HG02870 (cell line): ENCODE data around the gene TMEM167B.
A peak's percentile ranks its signal among the peaks of the same experiment; 100 is the strongest.
"Not testable (repeated sequence)": the region's sequence is repeated elsewhere in the genome, so short reads cannot be mapped to it uniquely, and the experiment has no call there.

ENCODE experiments used
- ATAC-seq: cut with Tn5 transposase; IDR thresholded peaks from one replicate; pipeline ENCODE4 v1.9.1; 2021; ENCODE audit warnings: mild to moderate bottlenecking, moderate library complexity; ENCODE audit not compliant: unreplicated experiment

Gene TMEM167B

DNA sequence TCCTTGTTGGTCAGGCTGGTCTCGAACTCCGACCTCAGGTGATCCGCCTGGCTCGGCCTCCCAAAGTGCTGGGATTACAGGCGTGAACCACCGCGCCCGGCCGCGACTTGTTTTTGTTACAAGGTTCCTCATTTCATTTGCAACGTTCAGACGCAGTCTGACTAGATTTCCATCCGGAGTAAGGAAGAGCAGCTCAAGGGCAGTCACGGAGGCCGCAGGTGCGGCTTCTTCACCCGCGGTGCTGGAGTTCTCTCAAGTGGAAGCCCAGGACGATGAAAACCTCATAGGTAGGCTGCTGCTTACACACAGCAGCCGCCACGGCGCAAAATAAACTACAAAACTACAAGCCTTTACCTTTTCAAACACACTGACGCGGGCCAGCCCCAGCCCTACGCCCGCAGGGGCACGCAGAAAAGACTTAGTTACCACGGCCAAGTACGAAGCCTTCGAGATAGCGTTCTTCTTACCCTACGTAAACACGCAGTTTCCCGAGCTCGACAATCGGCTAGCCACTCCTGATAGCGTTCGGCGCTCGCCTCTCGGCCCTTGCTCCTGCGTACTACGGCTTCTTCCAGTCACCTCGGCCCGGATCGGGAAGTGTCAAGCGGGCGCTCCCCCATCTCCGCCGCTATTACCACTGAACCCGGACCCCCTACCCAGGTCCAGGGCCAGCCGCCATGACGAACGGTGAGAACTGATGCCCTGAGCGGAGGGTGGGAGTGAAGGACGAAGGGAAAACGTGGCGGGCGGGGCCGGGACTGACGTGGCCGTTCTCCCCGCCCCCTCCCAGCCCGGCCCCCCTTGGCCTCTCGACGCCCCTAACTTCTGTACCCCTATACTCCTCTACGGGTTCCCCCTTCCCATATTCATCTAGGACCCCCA lies at the start of gene TMEM167B:
TSS of gene TMEM167B (plus strand) at position 569 of the 882 bp plus-strand sequence. CDS start at position 678, 109 bp downstream.
- peak; percentile 82 for ATAC-seq

DNA sequence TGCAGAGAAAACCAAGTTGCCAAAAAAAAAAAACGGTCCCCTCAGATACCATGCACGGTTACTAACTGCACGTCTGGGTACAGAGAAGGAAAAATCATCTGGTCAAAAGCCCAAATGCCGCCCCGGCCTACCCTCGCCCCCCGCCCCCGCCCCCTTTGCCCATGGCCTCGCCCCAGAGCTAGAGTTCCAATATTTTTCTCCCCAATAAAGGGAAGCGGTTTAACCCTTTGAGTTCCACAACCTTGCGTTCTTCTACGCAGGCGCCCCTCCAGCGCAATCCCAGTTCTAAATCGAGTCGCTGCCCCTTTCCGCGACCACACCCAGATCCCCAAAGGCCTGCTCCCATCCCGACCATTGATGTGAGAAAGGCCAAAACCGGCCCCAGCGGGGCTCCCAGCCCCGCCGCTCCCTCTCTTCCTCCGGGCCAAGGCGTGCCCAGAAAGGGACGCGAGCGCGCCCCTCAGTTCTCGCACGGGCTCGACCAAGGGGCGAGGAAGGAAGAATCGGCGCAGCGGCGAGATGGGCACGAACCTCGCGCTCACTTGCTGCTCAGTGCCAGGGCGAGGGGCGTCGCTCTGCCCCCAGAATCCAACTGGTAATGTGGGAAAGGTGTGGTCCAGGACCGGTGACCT lies 49.5 kb upstream of the TMEM167B start:
- ATAC-seq = peak; percentile 18

DNA sequence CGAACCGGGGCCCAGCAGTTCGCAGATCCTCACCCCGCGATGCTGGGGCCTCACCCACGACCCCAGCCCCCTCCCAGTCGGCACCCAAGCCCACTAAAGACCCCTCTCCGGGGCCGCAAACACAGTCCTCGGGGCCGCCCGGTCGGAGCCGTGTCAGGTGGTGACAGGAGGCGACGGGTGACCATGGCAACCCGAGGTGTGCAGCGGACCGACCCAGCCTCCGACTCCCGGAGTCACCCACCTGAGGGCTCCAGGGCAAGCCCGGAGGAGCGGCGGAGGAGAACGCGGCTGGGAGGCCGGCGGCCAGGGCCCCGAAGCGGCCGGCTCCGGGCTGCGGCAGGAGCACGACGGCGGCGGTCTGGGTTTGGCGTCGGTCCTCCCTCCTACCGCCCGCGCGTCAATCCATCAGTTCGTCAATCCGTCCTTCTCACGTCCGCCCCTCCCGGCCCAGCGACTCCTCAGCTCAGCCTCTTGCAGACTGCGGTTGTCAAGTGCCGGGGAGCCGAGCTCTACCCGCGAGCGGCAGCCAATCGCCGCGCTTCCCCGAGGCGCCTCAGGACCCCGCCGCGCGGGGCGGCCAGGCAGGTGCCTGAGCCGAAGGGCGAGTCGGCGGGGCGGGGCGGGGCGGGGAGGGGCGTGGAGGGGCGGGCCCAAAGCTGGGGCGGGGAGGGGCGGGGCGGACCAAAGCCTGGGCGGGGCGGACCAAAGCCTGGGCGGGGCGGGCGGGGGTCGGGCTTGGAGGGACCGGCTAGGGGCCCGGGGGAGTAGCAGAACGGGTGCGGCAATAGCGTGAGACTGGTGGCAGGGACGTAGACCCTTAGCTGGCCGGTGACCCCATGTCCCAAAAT lies 48.7 kb upstream of the TMEM167B start, which contains the start of gene WDR47:
TSS of gene WDR47 (minus strand) at position 482 of the 848 bp plus-strand sequence. CDS start 18,590 bp downstream, outside the sequence.
- peak; percentile 94 for ATAC-seq

DNA sequence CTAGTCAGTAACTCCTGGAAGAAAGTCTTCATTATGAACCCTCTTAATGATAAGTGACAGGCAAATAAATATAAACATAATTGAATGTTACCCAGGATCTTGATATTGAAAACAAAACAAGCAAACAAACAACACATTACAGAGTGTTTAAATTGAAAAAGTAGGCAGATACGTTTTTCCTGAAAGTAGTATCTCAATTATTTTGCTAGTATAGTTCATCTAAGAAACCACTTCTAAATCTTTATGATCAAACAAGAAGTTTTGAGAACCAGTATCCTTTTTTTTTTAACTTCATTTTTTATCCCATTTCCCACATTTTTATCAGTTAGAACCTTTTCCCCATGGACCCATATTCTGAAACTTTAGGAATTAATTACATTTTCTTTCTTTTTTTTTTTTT lies 45.0 kb upstream of the TMEM167B start:
- no peak for ATAC-seq

DNA sequence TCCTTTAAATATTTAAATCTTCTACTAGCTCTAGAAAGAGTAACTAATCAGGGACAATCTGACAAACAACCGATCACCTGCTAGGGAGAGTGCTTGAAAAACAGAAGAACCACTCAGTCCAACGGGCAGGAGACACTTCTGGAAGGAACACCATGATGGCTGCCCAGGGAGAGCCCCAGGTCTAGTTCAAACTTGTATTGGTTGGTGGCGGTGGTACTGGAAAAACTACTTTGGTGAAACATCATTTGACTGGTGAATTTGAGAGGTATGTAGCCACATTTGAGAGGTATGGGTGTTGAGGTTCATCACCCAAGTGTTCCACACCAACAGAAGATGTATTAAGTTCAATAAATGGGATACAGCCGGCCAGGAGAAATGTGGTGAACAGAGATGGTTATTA lies 43.9 kb upstream of the TMEM167B start:
- no peak for ATAC-seq

DNA sequence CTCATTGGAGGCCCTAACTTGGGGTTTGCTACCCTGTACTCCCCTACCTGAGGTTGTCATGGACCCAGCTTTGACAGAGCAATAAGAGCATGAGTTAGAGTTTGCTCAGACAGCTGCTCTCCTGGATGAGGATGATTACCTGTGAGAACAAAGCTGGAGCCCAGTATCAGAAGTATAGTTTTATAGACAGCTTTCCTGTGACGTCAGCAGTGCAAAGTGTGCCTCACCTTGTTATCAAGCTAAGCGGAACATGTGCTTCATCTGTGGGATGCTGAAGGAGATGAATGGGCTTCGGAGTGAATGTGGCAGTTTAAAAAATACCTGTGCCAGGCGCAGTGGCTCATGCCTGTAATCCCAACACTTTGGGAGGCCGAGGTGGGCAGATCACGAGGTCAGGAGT lies 43.2 kb upstream of the TMEM167B start:
- no peak for ATAC-seq

DNA sequence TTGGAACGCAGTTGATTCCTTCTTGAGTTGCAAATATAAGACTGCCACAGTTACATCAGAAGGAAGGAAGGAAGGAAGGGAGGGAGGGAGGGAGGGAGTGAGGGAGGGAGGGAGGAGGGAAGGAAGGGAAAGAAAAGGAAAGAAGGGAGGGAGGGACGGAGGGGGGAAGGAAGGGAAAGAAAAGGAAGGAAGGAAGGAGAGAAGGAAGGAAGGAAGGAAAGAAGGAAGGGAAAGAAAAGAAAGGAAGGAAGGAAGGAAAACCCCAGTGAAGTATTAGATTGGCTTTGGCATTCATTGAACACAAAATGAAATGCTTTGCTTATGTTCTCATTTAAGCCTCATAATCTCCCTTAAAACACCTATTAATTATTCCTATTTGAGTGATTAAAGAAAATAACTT lies 42.2 kb upstream of the TMEM167B start:
- no peak for ATAC-seq

DNA sequence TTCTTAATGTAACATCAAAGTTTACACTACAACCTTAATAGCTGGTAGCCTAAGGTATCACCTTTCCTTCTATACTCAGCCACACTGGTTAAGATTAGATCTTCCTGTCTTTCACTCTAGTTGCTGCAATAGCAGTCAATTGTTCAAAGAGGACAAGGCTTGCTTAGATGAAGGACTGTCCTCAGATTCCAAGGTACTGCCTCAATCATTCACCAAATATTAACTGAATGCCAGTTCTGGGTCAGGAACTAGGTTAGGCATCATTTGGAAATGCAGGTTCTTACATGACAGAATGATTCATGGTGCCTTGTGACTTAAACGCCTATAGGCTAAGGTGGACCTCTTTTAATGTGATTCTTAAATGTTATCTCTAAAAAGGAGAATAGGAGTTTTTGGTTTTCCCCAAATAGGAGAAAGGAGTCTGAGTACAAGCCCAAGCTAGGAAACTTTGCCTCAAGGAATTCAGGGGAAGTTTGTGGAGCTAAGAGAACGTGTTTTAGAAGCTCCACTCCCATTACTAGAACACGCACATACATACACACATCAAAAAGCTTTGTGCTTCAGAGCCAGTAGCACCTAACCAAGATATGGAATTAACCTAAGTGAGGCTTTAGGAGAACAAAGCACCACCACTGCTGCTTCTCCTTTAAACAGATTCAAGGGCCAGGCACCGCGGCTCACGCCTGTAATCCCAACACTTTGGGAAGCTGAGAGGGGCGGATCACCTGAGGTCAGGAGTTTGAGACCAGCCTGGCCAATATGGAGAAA lies 40.2 kb upstream of the TMEM167B start:
- ATAC-seq = no peak

DNA sequence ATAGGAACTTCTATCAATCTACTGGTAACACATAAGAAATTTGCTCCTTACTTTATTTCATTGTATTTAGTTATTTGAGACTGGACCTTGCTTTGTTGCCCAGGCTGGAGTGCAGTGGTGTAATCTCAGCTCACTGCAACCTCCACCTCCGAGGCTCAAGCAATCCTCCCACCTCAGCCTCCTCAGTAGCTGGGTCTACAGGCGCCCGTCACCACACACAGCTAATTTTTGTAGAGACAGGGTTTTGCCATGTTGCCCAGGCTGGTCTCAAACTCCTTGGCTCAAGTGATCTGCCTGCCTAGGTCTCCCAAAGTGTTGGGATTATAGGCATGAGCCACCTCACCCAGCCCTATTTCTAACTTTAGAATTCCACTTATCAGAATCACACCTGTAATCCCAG lies 38.4 kb upstream of the TMEM167B start:
- ATAC-seq = not testable (repeated sequence)

DNA sequence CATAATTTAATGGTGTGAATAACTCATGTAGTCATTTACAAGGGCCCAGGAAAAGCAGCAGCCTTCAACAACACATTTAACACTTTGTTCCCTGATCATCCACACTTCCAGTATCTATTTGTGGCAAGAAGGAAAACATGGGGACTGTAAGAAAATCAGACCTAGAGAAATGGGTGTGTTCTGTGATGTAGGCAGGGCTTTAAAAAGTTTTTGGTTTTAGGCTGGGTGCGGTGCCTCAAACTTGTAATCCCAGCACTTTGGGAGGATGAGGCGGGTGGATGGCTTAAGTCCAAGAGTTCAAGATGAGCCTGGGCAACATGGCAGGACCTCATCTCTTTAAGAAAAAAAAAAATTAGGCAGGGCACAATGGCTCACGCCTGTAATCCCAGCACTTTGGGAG lies 34.5 kb upstream of the TMEM167B start:
- no peak for ATAC-seq

DNA sequence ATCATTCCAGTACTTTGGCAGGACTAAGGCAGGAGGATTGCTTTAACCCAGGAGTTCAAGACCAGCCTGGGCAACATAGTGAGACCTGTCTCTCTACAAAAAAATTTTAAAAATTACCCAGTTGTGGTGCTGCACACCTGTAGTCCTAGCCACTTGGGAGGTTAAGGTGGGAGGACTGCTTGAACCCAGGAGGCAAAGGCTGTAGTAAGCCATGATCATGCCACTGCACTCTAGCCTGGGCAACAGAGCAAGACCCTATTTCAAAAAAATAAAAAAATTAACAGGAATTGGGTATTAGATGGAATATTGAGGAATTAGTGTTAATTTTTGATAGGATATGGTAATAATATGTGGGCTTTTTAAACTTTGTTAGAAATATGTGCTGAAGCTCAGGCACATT lies 31.5 kb upstream of the TMEM167B start:
- no peak for ATAC-seq

DNA sequence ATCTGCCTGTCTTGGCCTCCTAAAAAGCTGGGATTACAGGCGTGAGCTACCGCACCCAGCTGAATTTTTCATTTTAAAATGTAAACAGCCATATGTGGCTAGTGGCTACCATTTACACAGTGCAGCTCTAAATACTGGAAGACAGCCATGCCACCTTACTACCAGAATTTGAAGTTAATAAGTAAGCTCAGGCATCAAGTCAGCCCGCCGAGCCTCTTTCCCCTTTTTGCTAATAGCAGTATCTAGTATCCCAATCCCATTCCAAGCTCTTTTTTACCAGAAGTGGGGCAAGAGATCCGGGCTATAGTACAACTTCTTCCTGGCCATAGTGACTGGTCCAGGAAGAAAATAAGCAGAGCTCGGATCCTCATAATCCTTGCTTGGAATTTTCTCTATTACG lies 29.9 kb upstream of the TMEM167B start:
- no peak for ATAC-seq

DNA sequence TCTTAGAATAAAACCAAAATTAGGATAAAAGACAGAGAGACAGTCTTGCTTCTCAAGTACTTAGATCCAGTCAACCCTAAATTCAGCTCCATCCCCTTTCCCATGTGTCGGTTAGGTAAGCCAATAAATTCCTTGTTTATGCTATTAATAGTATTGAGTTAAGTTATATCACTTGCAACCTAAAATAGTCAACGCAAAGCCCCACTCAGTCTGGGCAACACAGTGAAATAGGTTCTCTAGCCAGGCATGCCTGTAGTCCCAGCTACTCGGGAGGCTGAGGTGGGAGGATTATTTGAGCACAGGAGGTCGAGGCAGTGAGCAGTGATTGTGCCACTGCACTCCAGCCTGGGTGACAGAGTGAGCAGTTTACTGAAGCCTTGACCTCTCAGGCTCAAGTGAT lies 29.4 kb upstream of the TMEM167B start:
- no peak for ATAC-seq

DNA sequence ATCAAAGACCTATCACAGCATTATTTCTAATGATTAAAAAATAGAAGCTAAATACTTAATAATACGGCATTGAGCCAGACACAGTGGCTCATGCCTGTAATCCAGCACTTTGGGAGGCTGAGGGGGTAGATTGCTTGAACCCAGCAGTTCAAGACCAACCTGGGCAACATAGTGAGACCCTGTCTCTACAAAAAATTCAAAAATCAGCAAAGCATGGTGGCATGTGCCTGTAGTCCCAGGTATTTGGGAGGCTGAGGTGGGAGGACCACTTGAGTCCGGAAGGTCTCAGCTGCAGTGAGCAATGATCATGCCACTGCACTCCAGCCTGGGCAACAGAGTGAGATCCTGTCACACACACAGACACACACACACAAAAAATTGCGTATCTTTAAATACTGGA lies 25.4 kb upstream of the TMEM167B start:
- ATAC-seq = no peak

DNA sequence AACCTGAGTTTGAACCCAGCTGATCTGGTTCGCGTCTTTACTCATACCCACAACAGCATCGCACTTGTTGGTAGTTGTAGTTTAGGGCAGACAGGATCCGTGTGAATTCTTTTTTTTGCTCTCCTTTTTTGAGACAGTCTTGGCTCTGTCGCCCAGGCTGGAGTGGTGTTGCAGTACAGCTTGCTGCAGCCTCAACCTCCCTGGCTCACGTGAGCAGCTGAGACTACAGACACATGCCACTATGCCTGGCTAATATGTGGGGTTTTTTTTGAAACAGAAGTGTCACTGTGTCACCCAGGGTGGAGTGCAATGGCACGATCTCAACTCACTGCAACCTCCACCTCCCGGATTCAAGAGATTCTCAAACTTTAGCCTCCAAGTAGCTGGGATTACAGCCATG lies 22.7 kb upstream of the TMEM167B start:
- no peak for ATAC-seq

DNA sequence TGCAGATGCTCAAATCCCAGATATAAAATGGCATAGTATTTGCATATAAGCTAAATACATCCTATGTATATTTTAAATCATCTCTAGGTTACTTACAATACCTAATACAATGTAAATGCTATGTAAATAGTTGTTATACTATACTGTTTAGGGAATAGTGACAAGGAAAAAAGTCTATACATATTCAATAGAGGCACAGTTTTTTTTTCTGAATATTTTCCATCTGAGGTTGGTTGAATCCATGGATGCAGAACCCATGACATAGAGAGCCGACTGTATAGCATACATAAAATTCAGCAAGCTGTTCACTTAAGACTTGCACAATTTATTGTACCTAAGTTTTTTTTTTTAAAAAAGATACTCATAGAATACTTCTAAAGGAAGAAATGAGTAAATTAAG lies 21.3 kb upstream of the TMEM167B start:
- ATAC-seq = no peak

DNA sequence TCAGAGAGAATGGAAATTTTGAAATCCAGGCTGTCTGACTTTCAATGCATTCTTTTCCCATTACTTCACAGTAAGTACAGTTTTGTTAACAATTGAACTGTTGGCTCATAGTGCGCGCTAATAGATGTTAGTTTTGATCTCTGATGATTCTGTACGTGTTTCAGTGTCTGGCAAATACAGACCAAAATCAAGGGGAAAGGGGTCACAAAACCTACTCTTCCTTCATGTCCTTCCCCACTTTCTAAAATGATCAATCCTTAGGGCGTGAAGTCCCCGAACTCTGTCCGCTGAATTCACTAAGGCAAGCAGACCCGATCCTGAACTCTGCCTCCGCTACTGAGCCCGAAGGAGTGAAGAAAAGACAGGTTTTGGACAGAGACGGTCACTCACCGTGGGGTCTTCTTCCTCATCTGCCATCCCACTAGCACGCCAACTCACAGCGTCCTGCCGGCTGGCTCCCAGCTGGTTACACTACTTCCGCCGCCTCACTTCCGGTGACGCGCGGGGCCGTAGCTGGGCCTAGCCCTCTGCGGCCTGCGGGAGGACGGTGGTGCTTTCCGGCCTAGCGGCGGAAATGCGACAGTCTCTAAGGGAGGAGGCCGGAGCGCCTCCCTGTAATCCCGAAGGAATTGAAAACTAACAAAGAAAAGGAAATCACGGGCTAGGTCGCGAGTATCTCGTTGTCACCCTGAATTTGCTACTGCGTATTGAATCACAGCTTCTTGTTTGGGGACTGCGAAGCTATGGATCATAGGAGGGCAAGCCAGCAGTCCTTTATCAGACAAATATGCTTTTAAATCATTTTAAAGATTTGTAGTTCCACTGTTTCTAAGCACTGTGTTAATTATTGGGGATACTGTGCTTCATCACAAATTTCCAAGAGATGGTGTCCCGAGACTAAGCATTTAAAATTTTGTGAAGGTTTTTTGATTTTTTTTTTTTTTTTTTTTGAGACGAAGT lies 14.8 kb upstream of the TMEM167B start, which contains the start of gene TAF13:
TSS of gene TAF13 (minus strand) at position 473 of the 960 bp plus-strand sequence. CDS start at position 417, 56 bp downstream.
- peak; percentile 99 for ATAC-seq

DNA sequence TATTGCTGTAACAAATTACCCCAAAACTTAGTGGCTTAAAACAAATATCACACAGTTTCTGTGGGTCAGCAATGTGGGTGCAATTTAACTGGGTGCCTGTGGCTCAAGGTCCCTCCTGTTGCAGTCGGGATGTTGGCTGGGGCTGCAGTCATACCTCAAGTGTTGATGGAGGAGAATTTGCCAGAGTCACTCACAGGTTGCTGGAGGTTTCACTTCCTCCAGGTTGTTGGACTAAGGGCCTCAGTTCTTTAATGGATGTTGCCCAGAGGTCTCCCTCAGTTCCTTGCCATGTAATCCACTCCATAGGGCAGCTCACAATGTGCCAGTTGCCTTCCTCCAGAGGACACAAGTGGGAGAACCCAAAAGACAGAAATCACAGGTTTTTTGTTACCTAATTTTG lies 12.2 kb upstream of the TMEM167B start:
- no peak for ATAC-seq

DNA sequence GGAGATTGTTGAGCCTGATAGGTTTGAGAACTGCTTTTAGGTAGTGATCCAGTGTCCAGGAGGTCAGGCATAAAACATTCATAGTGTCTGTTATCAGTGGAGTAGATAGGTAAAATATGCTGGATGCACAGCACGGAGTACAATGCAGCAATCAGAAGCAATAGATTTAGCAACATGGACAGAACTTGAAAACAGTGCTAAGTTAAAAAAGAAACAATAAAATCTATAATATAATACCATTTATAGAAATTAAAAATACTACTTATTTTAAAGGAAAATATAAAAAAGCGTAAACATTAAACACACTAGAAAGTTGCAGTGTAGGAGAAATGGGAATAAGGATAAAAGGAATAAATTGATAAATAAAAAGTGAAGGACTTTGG lies 11.3 kb upstream of the TMEM167B start:
- no peak for ATAC-seq
